H9 (cell line): ENCODE data around the gene PCDH10. TPM values are rescaled to one million over a fixed set of nuclear protein-coding genes. Genes with fewer than 3 reads are reported as not detected.

Source experiments
- DNase-seq: peaks from one replicate; pipeline ENCODE4 v3.0.0-alpha.2; 2017
- H2AFZ ChIP-seq: one replicate; pipeline ENCODE4 v1.6.1; 2013; ENCODE audit warnings: mild to moderate bottlenecking, low read length, control low read depth, moderate library complexity
- H2AK5ac ChIP-seq: 2 replicates; pipeline ENCODE4 v1.6.1; 2013; ENCODE audit warnings: low read length, control low read depth, mixed read lengths; ENCODE audit not compliant: insufficient read length
- H2BK120ac ChIP-seq: one replicate; pipeline ENCODE4 v1.6.1; 2013; ENCODE audit warnings: low read depth, mild to moderate bottlenecking, low read length, control low read depth, inconsistent platforms; ENCODE audit not compliant: poor library complexity, severe bottlenecking
- H2BK12ac ChIP-seq: 2 replicates; pipeline ENCODE4 v1.6.1; 2013; ENCODE audit warnings: low read length, control low read depth, mixed read lengths, low read depth; ENCODE audit not compliant: insufficient read length
- H2BK15ac ChIP-seq: 2 replicates; pipeline ENCODE4 v1.6.1; 2013; ENCODE audit warnings: low read depth, low read length, control low read depth
- H2BK20ac ChIP-seq: one replicate; pipeline ENCODE4 v1.6.1; 2013; ENCODE audit warnings: low read depth, mild to moderate bottlenecking, low read length, control low read depth, inconsistent platforms; ENCODE audit not compliant: poor library complexity, severe bottlenecking
- H2BK5ac ChIP-seq: 2 replicates; pipeline ENCODE4 v1.6.1; 2013; ENCODE audit warnings: low read length, control low read depth, mixed read lengths; ENCODE audit not compliant: insufficient read length
- H3K14ac ChIP-seq: 2 replicates; pipeline ENCODE4 v1.6.1; 2013; ENCODE audit warnings: low read length, control low read depth; ENCODE audit not compliant: insufficient read depth
- H3K18ac ChIP-seq: 2 replicates; pipeline ENCODE4 v1.6.1; 2013; ENCODE audit warnings: low read depth, mild to moderate bottlenecking, mixed read lengths, low read length, control low read depth; ENCODE audit not compliant: insufficient read length
- H3K23ac ChIP-seq: 2 replicates; pipeline ENCODE4 v1.6.1; 2013; ENCODE audit warnings: low read length, control low read depth, mixed read lengths, low read depth; ENCODE audit not compliant: insufficient read length
- H3K23me2 ChIP-seq: 2 replicates; pipeline ENCODE4 v1.6.1; 2013; ENCODE audit warnings: low read depth, mild to moderate bottlenecking, mixed read lengths, low read length, control low read depth; ENCODE audit not compliant: insufficient read length, poor library complexity, severe bottlenecking
- H3K27ac ChIP-seq: 2 replicates; pipeline ENCODE4 v1.5.1; 2013; ENCODE audit warnings: low read length, control low read depth, mixed read lengths, low read depth; ENCODE audit not compliant: insufficient read length
- H3K27me3 ChIP-seq: 2 replicates; pipeline ENCODE4 v1.6.1; 2013; ENCODE audit warnings: low read length, control low read depth, inconsistent platforms; ENCODE audit not compliant: insufficient read depth
- H3K4ac ChIP-seq: 2 replicates; pipeline ENCODE4 v1.6.1; 2013; ENCODE audit warnings: low read depth, mild to moderate bottlenecking, control low read depth, inconsistent platforms, low read length, moderate library complexity
- H3K4me1 ChIP-seq: 2 replicates; pipeline ENCODE4 v1.6.1; 2013; ENCODE audit warnings: low read length, control low read depth, inconsistent platforms; ENCODE audit not compliant: insufficient read depth
- H3K4me2 ChIP-seq: 2 replicates; pipeline ENCODE4 v1.6.1; 2013; ENCODE audit warnings: low read length, control low read depth, mixed read lengths; ENCODE audit not compliant: insufficient read length, insufficient read depth
- H3K56ac ChIP-seq: 2 replicates; pipeline ENCODE4 v1.6.1; 2013; ENCODE audit warnings: low read depth, mild to moderate bottlenecking, mixed read lengths, low read length, control low read depth; ENCODE audit not compliant: insufficient read length
- H3K79me1 ChIP-seq: 2 replicates; pipeline ENCODE4 v1.6.1; 2013; ENCODE audit warnings: low read depth, mild to moderate bottlenecking, moderate library complexity, low read length, control low read depth, inconsistent platforms; ENCODE audit not compliant: insufficient read depth, poor library complexity, severe bottlenecking
- H3K79me2 ChIP-seq: 2 replicates; pipeline ENCODE4 v1.6.1; 2013; ENCODE audit warnings: low read length, control low read depth, inconsistent platforms; ENCODE audit not compliant: insufficient read depth
- H3K9ac ChIP-seq: 2 replicates; pipeline ENCODE4 v1.6.1; 2013; ENCODE audit warnings: low read length, control low read depth, mixed read lengths; ENCODE audit not compliant: insufficient read length; ENCODE audit errors: extremely low read depth
- H3K9me3 ChIP-seq: one replicate; pipeline ENCODE4 v1.6.1; 2013; ENCODE audit warnings: low read depth, low read length, inconsistent platforms; ENCODE audit not compliant: control insufficient read depth
- H3T11ph ChIP-seq: one replicate; pipeline ENCODE4 v1.6.1; 2013; ENCODE audit warnings: mild to moderate bottlenecking, low read length, control low read depth, inconsistent platforms
- H4K20me1 ChIP-seq: one replicate; pipeline ENCODE4 v1.6.1; 2013; ENCODE audit not compliant: control insufficient read depth, insufficient read length, insufficient read depth
- H4K5ac ChIP-seq: 2 replicates; pipeline ENCODE4 v1.6.1; 2013; ENCODE audit warnings: low read depth, mild to moderate bottlenecking, mixed read lengths, low read length, control low read depth; ENCODE audit not compliant: insufficient read length
- H4K8ac ChIP-seq: replicated peaks from 2 replicates; pipeline ENCODE4 v1.6.1; 2013; ENCODE audit warnings: low read length, control low read depth, mixed read lengths, low read depth; ENCODE audit not compliant: insufficient read length
- H4K91ac ChIP-seq: 2 replicates; pipeline ENCODE4 v1.6.1; 2013; ENCODE audit warnings: low read depth, mild to moderate bottlenecking, moderate library complexity, mixed read lengths, low read length, control low read depth; ENCODE audit not compliant: insufficient read length
- H3K27ac Mint-ChIP-seq, 3 experiments: 2 replicates in 2 of 3; 3 replicates in 1 of 3; pipeline ENCODE4 v1.8.0; 2020 to 2021; ENCODE audit warnings: mixed read lengths in 3 of 3, mild to moderate bottlenecking in 1 of 3, moderate library complexity in 1 of 3
- H3K27me3 Mint-ChIP-seq: 2 replicates; pipeline ENCODE4 v1.8.0; 2021; ENCODE audit warnings: low read depth, mild to moderate bottlenecking, moderate library complexity, mixed read lengths
- H3K36me3 Mint-ChIP-seq, 3 experiments: 2 replicates in 2 of 3; 3 replicates in 1 of 3; pipeline ENCODE4 v1.8.0; 2020 to 2021; ENCODE audit warnings: low read depth in 3 of 3, mixed read lengths in 3 of 3; ENCODE audit not compliant: insufficient read depth in 1 of 3
- H3K4me1 Mint-ChIP-seq, 2 experiments: 2 replicates each; pipeline ENCODE4 v1.8.0; 2020; ENCODE audit warnings: mixed read lengths in 2 of 2
- H3K4me3 Mint-ChIP-seq, 2 experiments: 2 replicates in 1 of 2; 3 replicates in 1 of 2; pipeline ENCODE4 v1.8.0; 2020 to 2021; ENCODE audit warnings: mild to moderate bottlenecking in 2 of 2, mixed read lengths in 2 of 2, moderate library complexity in 1 of 2
- H3K9me3 Mint-ChIP-seq, 2 experiments: 2 replicates in 1 of 2; 3 replicates in 1 of 2; pipeline ENCODE4 v1.8.0; 2020; ENCODE audit warnings: mild to moderate bottlenecking in 2 of 2, mixed read lengths in 2 of 2, moderate library complexity in 1 of 2
- CTCF ChIP-seq: fragments of 200-600 bp; sonication (generic); conservative IDR thresholded peaks from 3 replicates; pipeline ENCODE4 v1.8.0; 2021; ENCODE audit warnings: antibody characterized with exemption, mild to moderate bottlenecking
- WGBS: extraction: QIAGEN DNeasy Blood & Tissue Kit; methylation state at CpG from one replicate; pipeline ENCODE4 v1.1.7; 2013; ENCODE audit warnings: missing lambda C conversion rate, low lambda C conversion rate, mixed read lengths; ENCODE audit not compliant: insufficient read length; ENCODE audit errors: extremely low coverage; 5-methylcytosine and 5-hydroxymethylcytosine counted together
- total RNA-seq: library from RNA; stranded (reverse); gene quantifications from 2 replicates; pipeline ENCODE4 v1.2.1, GENCODE V29; 2021

The PCDH10 gene
- total RNA-seq, 1 experiment from 2014 or later, result 8.1 TPM

GRCh38 chr4:133157460-133158160 is 8.5 kb downstream of the PCDH10 start:
- no peaks in the 10 kb centered on the region for H4K20me1 ChIP-seq
- no peak overlapping the region for H4K91ac ChIP-seq
- no peak overlapping the region for H2BK15ac ChIP-seq
- no peak for DNase-seq
- H3K14ac ChIP-seq, result no peak overlapping the region
- no peak overlapping the region for H4K8ac ChIP-seq
- H3T11ph ChIP-seq, result no peak overlapping the region
- Mint-ChIP-seq H3K27me3 (peaks cover 14% of the 10 kb centered on the region), H3K27ac (peak overlapping the region in 1 of 3 experiments; percentile 5; a peak in 1 of 7 replicates), H3K36me3 (peaks cover 0 to 6% (median 0%) of the 10 kb centered on the region in 3 experiments; a peak in 2 of 7 replicates), H3K4me1 (peaks cover 25% of the 10 kb centered on the region in 2 experiments), H3K9me3 (no peaks in the 10 kb centered on the region), H3K4me3 (no peak overlapping the region)
- H3K23ac ChIP-seq, result no peak overlapping the region
- H3K9me3 ChIP-seq, result no peaks in the 10 kb centered on the region
- peaks cover 5% of the 10 kb centered on the region for H3K23me2 ChIP-seq
- no peak overlapping the region for H3K18ac ChIP-seq
- H3K79me1 ChIP-seq, result no peaks in the 10 kb centered on the region
- no peak overlapping the region for H2BK20ac ChIP-seq
- no peak overlapping the region for H2AFZ ChIP-seq
- no peak overlapping the region for H2BK120ac ChIP-seq
- H3K4me1 ChIP-seq, result no peaks in the 10 kb centered on the region
- H2BK12ac ChIP-seq, result no peak overlapping the region
- no peak for TF ChIP-seq CTCF
- H3K56ac ChIP-seq, result no peak overlapping the region
- H3K79me2 ChIP-seq, result no peaks in the 10 kb centered on the region
- no peak overlapping the region for H3K27ac ChIP-seq
- no peak overlapping the region for H2AK5ac ChIP-seq
- H3K4ac ChIP-seq, result no peak overlapping the region
- no peak overlapping the region for H2BK5ac ChIP-seq
- no CpG with 5 or more reads among the region's 5 CpGs for WGBS
- peaks cover 6% of the 10 kb centered on the region; the same call in 1 of the 2 replicates for H3K27me3 ChIP-seq
- no peak overlapping the region for H4K5ac ChIP-seq
- H3K9ac ChIP-seq, result no peak overlapping the region
- no peak overlapping the region for H3K4me2 ChIP-seq
